ENCODE measurements around the gene PRDM2. TPM values are rescaled to one million over a fixed set of nuclear protein-coding genes. Genes with fewer than 3 reads are reported as not detected.
A peak's percentile ranks its signal among the peaks of the same experiment; 100 is the strongest.
"Not testable (repeated sequence)": the region's sequence is repeated elsewhere in the genome, so short reads cannot be mapped to it uniquely, and the experiment has no call there.

Gene PRDM2
- total RNA-seq, 1 experiment from 2014 or later = 7.2 TPM

DNA sequence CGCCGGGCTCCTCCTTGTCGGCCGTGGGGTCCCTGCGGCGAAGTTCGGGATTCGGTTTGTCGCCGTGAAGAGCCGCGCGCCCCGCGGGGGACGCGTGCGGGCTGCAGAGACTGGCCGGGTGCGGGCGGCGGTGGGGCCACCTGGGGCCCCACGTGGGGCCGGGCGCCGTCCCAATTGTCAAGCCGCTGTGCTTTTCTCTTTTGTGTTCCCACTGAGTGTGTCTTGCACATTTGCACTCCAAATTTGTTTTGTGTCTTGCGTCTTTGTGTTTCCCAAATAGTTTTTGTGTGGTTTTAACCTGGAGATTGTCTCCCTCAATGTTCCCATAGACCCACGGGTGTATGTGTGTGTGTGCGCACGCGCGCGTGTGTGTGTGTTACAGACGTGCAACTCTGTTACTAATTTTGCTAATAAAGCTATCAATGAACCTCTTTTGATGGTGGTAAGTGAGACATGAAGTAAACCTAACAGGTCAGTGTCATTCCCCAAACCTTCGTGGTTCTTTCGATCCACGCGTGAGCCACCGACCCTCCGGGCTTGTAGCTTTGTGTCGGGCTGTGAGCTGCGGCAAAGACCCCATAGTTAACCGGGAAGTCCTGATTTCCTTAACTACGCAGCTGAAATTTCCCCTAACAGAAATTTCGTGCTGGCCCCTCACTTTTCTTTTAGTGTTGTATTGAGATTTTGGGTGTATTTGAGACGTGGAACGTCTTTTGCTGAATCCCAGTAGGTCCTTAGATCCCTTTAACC is 708 bp downstream of the PRDM2 start:
- no peak for DNase-seq (ENCODE audit: extremely low read depth, low read depth)

DNA sequence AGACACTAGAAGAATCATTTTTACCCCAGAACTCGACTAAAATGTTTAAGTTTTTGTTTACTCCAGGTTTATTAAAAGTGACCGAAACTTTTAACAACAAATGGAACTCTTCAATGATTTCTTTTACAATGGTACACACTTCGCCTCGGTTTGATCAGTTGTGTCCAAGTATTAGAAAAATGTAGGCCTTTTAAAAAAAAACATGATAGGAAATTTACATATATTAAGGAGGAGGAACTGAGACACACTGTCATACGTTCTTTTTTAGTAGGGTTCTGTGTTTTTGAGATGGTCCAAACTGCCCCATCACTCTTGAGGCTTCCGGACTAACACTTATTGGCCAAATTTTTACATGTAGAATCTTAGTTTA is 1.3 kb downstream of the PRDM2 start:
- no peak for DNase-seq (ENCODE audit: extremely low read depth, low read depth)

DNA sequence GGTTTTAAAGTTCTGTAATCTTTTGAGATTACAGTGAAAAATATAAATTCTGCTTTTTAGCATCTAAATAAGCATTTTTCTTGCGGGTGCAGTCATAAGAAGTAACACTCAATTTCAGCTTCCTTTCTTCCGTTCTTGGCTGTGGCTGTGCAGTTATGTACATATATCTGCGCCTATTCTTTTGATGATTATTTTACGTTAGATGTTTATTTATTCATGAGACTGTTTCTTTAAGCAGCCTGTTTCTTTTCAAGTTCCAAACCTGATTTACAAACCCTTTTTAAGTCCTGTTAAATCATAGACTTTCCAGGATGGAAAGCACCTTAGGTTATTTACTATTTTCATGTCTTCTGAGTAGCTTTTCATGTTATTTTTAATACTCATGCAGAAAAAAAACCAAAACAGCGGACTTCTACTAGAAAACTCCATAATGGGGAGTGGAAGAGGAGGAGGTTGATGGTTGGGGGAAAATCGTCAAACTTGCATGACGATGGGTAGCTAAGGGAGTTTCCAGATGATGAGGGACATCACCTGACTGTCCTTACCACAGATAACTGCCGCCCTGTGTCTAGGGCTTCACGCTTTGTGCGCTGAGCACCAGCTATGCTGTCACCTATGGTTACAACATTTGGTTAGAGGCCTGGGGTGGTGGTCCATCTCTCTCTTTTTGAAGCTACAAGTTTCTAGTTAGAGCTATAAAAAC is 2.6 kb downstream of the PRDM2 start:
- no peak for DNase-seq (ENCODE audit: extremely low read depth, low read depth)

DNA sequence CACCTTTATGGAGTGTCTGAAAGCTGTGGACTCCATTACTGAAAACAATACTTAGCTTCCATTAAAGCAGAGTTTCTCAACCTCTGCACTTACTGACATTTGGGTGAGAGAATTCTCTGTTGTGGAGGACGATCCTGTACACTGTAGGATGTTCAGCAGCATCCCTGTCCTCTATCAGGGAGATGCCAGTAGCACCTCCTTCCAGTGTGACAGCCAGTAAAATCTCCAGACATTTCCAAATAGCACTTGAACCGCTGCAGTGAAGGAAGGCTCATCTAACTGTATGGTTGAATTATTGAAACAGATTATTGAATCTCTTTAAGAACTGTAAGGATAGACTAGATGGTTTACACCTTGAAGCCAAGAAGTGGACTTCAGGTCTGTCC is 3.1 kb downstream of the PRDM2 start:
- DNase-seq (ENCODE audit: extremely low read depth, low read depth) = no peak

DNA sequence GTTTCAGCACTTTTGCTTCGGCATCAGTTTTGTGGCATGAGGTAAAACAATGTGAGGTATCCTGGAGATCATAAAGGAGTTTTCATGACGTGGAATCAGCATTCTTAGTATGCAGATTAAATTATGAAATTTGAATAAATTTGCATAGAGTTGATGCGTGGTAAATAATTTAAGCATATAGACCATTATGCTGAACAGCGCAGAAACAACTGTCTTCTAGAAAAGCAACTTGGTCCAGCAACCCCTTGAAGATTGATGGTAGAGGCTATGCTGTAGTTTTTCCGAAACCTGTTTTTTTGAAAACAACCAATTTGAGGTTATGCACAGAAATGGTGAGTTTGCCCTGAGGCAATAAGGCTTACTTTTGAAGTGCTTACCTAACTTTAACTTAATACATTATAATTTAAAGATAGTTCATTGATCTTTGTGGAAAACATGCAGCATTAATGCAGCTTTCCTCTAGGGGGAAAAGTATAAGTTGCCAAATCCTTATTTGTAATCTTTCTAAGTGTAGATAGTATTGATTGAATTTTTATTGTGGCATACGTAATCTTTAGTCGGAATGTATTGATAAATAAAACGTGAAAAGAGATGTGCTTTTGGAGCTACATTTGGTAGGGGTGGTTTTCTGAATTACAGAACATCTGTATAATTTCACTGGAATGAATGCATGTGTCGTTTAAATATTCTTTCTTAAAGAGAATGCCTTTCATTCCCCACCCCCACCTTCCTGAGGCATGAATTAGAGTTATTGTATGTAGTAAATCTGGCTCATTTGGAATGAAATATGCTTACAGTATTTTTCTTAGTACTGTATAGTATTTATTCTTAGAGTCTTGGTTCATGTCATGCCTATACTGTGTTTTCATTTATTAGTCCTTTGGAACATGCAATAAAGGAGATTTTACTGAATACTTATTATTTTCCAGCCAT is 3.8 kb downstream of the PRDM2 start:
- DNase-seq (ENCODE audit: extremely low read depth, low read depth) = no peak

DNA sequence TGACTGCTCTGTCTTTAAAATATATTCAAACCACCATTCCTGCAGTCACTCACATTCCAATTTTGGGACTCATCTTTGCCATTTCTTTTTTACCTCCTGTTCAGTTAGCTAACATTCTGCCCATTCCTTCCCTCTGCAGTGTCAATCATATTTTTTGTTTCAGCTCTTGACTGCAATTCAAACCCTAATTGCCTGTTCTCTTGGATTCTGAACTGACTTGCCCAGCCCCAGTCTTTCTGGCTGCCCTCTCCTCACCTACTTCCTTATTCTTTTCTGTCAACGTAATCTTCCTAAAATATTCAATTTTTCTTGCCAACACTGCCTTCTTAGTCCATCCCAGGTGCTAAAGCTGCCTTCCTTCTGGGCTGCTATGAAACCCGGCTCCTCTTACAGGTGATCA is 6.1 kb downstream of the PRDM2 start:
- no peak for DNase-seq (ENCODE audit: extremely low read depth, low read depth)

DNA sequence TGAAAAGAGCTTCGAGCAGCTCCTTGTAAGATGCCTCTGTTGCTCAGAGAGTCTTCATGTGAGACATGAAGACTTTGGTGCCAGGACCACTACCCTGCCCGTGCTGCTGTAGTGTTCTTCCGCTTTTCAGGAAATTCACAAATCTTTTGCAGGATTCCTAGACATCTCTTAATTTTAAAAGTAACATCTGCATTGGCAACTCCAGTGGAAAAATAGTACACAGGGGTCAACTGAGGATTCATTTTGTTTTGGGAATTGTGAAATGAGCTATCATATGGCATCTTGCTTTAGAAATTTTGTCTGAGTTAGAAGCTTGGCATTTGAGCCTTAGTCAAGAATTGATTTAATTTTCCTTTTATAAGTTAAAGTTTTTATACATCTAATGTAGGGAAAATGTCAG is 7.2 kb downstream of the PRDM2 start:
- no peak for DNase-seq (ENCODE audit: extremely low read depth, low read depth)

DNA sequence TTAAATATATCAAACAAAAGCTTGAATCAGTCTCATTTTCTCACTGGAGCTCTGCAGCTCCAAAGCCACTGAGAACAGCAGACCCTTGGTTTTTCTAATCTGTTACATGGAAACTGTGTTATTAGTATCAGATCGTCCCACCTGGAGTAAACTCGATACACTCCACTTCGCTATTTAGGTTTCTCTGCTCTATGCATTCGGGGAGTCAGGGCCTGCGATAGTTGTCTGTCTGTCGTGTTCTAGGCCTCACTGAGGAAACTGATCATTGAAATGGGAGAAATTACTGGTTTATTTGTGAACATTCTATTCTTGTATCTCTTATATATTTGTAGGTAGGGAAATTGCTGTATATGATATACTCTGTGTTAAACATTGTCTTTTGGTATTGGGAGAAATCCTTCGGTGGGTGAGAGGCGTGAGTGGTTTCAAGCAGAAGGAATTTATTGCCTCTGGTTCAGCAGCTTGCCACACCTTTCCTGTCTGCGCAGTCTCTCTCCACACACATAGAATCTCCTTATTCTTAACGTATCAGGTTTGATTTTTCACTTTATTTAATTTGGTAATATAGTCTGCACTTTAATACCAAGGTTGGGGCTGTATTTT is 8.5 kb downstream of the PRDM2 start:
- DNase-seq (ENCODE audit: extremely low read depth, low read depth) = no peak

DNA sequence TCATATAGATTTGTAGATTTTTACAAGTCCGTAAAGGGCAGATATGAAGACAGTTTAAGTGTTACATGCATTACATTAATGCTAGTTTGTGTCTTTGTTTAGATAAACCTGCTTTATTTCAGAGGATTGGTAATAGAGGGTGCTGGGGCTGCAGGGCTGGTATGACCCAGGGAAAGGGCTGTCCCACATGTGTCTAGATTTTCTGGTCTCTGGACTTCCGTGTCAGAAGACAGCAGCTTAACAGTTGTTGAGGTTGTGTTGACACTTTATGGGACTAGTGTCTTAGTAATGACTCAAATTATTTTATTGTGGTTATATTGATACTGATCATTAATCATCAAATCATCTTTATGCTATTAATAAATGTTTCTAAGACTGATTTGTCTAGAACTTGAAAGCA is 10.1 kb downstream of the PRDM2 start:
- DNase-seq (ENCODE audit: extremely low read depth, low read depth) = no peak

DNA sequence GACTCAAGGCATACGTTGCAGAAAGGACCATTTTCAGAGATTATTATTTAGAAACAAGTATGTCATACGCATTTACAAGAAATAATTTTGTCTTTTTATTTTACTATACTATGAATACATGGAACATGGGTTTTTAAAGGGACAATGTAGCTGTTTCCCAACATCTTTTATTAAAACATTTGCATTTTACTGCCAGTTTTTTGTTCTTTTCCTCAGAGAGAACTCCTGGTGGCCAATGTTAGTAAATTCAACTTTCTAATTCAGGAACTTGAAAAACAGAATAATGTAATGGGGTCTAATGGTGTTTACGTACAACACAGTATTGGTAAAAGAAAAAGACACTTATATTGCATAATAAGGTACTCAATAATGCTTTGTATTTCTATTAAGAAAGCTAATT is 14.9 kb downstream of the PRDM2 start:
- no peak for DNase-seq (ENCODE audit: extremely low read depth, low read depth)

DNA sequence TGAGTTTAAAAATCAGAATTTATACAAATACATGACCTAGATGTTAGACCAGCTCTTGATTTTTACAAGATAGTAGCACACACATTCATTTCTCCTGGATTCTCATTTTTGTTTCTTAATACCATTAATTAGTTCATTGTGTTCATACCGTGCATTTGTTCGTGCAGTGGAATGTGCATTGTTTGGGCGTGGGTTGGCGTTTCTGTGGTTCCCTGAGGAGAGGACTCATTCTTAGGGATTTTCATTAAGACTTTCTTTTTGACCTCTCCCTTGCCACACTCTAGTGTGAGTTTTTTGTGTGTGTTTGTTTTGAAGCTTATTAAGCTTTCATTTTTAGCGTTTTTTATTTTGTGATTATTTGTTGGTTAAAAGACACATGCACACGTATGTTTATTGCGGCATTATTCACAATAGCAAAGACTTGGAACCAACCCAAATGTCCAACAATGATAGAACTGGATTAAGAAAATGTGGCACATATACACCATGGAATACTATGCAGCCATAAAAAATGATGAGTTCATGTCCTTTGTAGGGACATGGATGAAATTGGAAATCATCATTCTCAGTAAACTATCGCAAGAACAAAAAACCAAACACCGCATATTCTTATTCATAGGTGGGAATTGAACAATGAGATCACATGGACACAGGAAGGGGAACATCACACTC is 15.8 kb downstream of the PRDM2 start:
- not testable (repeated sequence) for DNase-seq (ENCODE audit: extremely low read depth, low read depth)

DNA sequence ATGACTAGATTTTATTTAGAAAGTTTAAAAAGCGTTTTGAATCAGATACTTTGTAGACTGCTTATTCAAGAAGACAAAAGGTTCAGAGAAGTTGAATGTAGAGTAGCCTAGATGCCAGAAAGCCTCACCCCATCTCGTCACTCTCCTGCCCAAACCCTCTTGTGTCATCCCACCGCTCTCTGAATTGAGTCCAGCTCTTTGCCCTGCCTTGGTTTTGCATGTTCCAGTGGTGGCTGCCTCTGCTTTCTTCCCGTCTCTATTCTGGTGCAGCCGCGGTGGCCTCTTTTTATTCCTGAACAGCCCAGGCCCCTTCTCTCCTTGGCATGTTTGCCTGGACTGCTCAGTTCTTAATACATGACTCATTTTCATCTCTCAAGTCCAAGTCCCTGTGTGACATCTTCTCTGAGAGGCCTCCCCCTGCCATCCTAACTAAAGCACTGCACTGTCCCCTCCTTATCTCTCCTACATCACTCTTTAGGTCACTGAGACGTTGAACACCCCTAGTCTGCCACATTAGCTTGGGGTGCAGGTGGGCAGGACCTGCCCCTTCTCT is 22.9 kb downstream of the PRDM2 start:
- no peak for DNase-seq (ENCODE audit: extremely low read depth, low read depth)

DNA sequence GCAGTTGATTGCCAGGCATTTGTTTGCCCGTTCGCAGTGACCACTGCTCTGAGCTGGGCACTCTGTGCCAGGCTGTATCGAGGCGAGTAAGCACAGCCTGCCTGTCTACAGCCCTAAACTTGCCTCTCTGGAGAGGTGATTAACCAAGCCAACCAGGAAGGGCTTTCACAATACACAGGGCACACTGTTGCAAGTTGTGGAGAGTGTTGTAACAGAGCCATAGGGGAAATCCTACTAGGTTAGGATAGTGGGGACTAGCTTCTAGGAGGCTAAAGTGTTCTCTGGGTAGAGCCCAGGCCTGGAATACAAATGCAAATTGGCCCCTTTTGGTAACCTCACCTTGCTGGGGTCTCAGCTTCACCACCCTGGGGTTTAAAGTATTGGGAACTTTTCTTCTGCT is 23.8 kb downstream of the PRDM2 start:
- DNase-seq (ENCODE audit: extremely low read depth, low read depth) = no peak

DNA sequence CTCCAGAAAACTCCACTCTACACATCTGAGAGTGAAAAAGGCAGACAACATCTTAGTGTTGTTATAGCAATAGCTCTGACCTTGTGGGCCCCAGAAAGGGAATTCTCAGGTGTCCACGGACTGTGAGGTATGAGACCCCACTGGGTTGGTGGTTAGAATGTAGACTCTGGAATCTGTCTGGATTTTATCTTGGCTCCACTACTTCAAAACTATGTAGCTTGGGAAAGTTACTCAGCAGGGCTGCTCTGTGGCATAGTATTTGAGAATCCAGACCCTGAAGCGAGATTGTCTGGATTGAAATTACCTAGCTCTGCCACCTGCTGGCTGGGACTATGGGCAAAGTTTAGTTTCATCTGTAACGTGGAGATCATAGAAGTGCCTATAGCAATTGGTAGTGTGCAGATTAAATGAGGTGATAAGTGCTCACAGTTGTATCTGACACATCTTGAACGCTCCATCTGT is 25.8 kb downstream of the PRDM2 start:
- DNase-seq (ENCODE audit: extremely low read depth, low read depth) = peak; percentile 8

DNA sequence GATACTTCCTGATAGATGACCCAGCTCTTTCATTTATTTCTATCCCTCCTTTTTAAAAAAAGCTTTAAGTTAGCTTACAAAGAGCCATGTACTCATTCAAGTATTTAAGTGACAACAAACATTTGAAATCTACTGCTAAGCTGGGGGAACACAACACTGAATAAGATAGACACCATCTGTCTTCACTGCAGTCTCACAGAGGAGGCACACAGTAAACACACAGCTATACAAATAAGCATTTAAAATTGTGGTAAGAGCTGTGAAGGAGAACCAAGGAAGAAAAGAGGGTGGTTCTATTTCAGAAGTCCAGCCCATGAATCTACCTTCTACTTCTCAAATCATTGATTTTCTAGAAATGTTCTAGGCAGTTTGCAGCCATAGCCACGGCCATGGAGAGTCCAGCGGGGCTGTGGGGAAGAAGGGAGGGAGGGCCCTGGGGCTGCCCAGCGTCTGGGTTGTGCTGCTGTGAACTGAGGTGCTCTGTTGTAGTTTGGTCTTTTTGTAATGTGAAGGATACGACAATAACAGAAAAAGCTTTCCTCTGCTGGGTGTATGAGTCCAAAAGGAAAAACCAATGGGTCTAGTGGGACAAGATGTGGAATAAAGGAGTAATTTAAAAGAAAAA is 28.2 kb downstream of the PRDM2 start:
- DNase-seq (ENCODE audit: extremely low read depth, low read depth) = no peak

DNA sequence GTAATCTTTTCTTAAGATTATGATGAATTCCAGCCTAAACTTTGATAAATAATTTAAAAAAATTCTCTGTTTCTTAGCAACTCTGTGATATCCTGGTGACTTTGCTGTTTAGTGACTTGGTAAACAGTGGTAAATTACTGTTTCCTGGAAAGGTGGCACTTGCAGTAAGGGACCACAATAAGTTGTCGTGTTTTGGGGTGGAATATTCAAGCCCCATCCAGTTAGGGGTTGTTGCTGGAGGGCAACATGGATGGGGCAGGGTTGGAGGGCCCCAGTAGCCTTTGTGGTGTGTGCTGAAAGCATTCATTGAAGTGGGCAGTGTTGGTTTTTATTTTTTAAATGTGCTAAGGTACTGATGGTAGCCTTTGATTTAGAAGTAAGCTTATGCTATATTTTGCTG is 30.3 kb downstream of the PRDM2 start:
- DNase-seq (ENCODE audit: extremely low read depth, low read depth) = no peak

DNA sequence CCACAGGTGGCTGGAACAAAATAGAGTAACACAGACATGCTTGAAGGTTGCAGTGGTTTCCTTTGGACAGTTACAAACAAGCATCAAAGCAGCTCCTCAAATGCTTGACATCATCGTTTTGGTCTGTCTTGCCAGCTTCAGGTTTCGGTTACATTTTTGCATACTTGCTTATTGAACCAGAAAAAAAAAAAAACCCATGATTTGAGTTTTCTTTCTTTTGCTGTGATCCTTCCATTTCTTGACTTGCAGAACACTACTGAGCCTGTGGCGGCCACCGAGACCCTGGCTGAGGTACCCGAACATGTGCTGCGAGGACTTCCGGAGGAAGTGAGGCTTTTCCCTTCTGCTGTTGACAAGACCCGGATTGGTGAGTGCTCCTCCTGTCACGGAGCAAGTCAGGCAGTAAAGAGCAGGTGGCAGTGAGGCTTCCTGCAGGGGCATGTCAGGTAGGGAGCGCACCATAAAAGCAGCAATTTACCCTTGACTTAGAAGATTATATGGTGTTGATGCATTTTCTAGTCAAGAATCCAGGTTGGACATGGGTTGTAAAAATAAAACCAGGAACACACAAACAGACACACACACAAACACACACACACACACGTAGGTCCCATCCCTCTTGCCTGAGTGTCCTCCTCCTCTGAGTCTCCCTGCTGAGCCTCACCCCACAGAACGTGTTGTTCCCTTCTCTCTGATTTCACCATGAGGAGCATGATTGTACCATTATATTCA is 30.9 kb downstream of the PRDM2 start:
- DNase-seq (ENCODE audit: extremely low read depth, low read depth) = no peak

DNA sequence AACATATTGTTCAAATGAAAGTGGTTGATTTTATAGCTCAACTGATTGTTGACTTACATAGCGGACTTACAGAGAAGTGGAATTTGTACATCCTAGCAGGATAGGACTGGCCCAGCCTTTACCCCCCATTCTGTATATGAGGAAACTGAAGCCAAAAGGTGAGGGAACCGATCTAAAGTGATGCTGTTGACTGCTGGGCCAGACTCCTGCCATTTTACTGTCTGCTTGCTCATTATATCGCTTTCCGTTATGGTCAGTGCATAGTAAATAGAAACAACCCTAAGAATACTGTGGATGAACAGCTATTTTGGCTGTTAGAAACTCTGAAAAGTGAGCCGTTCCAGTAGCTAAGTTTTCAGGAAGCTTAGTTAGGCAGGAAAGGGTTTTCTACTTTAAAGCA is 31.9 kb downstream of the PRDM2 start:
- no peak for DNase-seq (ENCODE audit: extremely low read depth, low read depth)
